Measurements from ENCODE around the gene NDUFS8. TPM values are rescaled to one million over a fixed set of nuclear protein-coding genes. Genes with fewer than 3 reads are reported as not detected.

Gene NDUFS8
- total and polyA plus RNA-seq, 2 of the 4 experiments (the other 2 are of a cell fraction), result 85.9 to 131 TPM

DNA sequence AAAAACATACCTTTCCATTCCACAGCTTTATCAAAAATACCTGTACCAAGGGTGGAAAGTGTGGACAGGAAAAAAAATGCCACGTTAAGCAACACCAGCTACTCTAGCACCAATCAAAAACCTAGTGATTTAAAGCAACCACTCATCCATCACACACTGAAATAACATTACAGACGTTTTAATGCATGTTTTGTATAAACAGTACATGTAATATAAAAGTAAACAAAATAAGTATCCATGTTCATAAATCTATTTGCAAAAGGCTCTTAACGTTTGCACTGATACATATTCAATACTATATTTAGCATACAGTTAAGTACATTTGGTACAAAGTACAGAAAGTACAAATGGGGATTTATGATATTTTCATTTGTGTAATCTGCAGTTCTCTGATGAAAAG lies 52.0 kb downstream of the NDUFS8 start:
- H3K23ac ChIP-seq (ENCODE audit: low read depth, low read length), result no peak overlapping the region
- H2BK5ac ChIP-seq (ENCODE audit: low read depth, low read length, poor library complexity, severe bottlenecking), result no peak overlapping the region
- dilution Hi-C loops (cut with HindIII; ENCODE audit: low sequenced_read_pairs, unreplicated experiment) (no loop called here), intact Hi-C loops (cut with micrococcal nuclease) (no loop called here), in situ Hi-C loops (cut with MboI; ENCODE audit: low sequenced_read_pairs) (no loop called here)
- no peak overlapping the region for H2AK5ac ChIP-seq (ENCODE audit: low read depth, low read length)
- no peak overlapping the region for H3K14ac ChIP-seq (replicated peaks; ENCODE audit: low read depth, low read length)
- TF ChIP-seq RCOR1 (IDR thresholded peaks at IDR 0.05; ENCODE audit: insufficient replicate concordance, low read length), result no peak
- TF ChIP-seq SMC3 (IDR thresholded peaks at IDR 0.05; ENCODE audit: low read depth, low read length), result no peak
- no peak for TF ChIP-seq RFX5 (IDR thresholded peaks at IDR 0.05; ENCODE audit: low read depth, low read length)
- no peak for TF ChIP-seq CEBPB (IDR thresholded peaks at IDR 0.05; ENCODE audit: low read depth, low read length)
- no peak for TF ChIP-seq MXI1 (IDR thresholded peaks at IDR 0.05; ENCODE audit: borderline replicate concordance, low read depth, low read length)
- ATAC-seq (ENCODE audit: low read depth), result no peak
- H4K20me1 ChIP-seq (ENCODE audit: insufficient read depth, low read length), result no peaks in the 10 kb centered on the region
- H2AFZ ChIP-seq (replicated peaks; ENCODE audit: low read length, poor library complexity), result no peak overlapping the region
- H3K27me3 ChIP-seq (ENCODE audit: control insufficient read depth, insufficient read depth, low read length), result no peaks in the 10 kb centered on the region
- no CpG with 5 or more reads among the region's 3 CpGs for WGBS, 2 experiments (ENCODE audit: extremely low coverage in 2 of 2, insufficient read length in 1 of 2)
- no peak overlapping the region for H3K18ac ChIP-seq (ENCODE audit: low read depth, low read length)
- H2BK120ac ChIP-seq (ENCODE audit: low read depth, low read length), result no peak overlapping the region
- no peak for DNase-seq
- H4K5ac ChIP-seq (ENCODE audit: low read depth, low read length), result no peak overlapping the region
- H2BK20ac ChIP-seq (ENCODE audit: low read depth, low read length), result no peak overlapping the region
- H3K56ac ChIP-seq (ENCODE audit: extremely low read depth, insufficient read depth, low read length), result no peak overlapping the region
- no peaks in the 10 kb centered on the region for H3K79me1 ChIP-seq (ENCODE audit: low read depth in 1 of 2, low read length in 2 of 2)
- H3K4me2 ChIP-seq (ENCODE audit: low read depth, low read length), result no peak overlapping the region
- peaks cover 9% of the 10 kb centered on the region for H3K36me3 ChIP-seq (ENCODE audit: control insufficient read depth, insufficient read depth, low read length)
- H2BK15ac ChIP-seq (ENCODE audit: low read depth, low read length), result no peak overlapping the region
- BruUV-seq (replicated peaks), result no TSS peak
- ChIA-PET POLR2A (ENCODE audit: unreplicated experiment) (no interaction called here), CTCF (interaction anchor here (0.6 kb wide), 1 partner anchor 24 kb away, joined by 3 read pairs; no protein-coding TSS in a partner anchor)
- H3K27ac ChIP-seq (ENCODE audit: insufficient read depth, low read length), result no peak overlapping the region
- no peak overlapping the region for H3K9ac ChIP-seq (ENCODE audit: low read depth, low read length)
- H4K8ac ChIP-seq (ENCODE audit: low read depth in 2 of 2, low read length in 2 of 2), result no peak overlapping the region
- no peaks in the 10 kb centered on the region; the same call in none of the 2 replicates for H3K9me1 ChIP-seq (ENCODE audit: insufficient read depth, low read length)
- H3K4me1 ChIP-seq (ENCODE audit: control insufficient read depth, insufficient read depth, low read length), result no peaks in the 10 kb centered on the region
- H3K4me3 ChIP-seq (ENCODE audit: insufficient read depth, low read depth, low read length), result no peak overlapping the region
- no peak overlapping the region for H3K4ac ChIP-seq (ENCODE audit: low read depth, low read length)
- H3K9me3 ChIP-seq (ENCODE audit: control insufficient read depth, insufficient read depth, low read length), result no peaks in the 10 kb centered on the region
- H4K91ac ChIP-seq (ENCODE audit: insufficient read depth, low read depth, low read length), result no peak overlapping the region
- H2AK9ac ChIP-seq (replicated peaks; ENCODE audit: low read depth, low read length, poor library complexity), result no peak overlapping the region
